BJ (cell line): ENCODE measurements around the gene GRB10. TPM values are rescaled to one million over a fixed set of nuclear protein-coding genes. Genes with fewer than 3 reads are reported as not detected.

Source experiments
- CTCF ChIA-PET: fragments of 350-600 bp; formaldehyde crosslinking; extraction: SDS; loops from one replicate; lab custom pipeline; 2021; ENCODE audit warnings: antibody characterized with exemption, inconsistent platforms; lab: Yijun Ruan, JAX
- POLR2A ChIA-PET: fragments of 300-600 bp; sonication (Branson Sonifier 250); formaldehyde crosslinking; extraction: SDS; loops from one replicate; lab custom pipeline; 2021; ENCODE audit warnings: antibody characterized with exemption; lab: Charles Lee
- DNase-seq: peaks from one replicate; pipeline ENCODE4 v3.0.0-alpha.2; 2011; ENCODE audit warnings: low read depth
- H3K27me3 ChIP-seq: 2 replicates; pipeline ENCODE4 v1.6.0; 2011; ENCODE audit warnings: low read length; ENCODE audit not compliant: control insufficient read depth, insufficient read depth
- H3K36me3 ChIP-seq: 2 replicates; pipeline ENCODE4 v1.5.1; 2011; ENCODE audit warnings: low read length; ENCODE audit not compliant: control insufficient read depth, insufficient read depth
- H3K4me3 ChIP-seq: 2 replicates; pipeline ENCODE4 v1.5.1; 2011; ENCODE audit warnings: low read depth, mild to moderate bottlenecking, control low read depth, low read length
- CTCF ChIP-seq: IDR thresholded peaks from 2 replicates; pipeline ENCODE4 v1.5.1; 2011; ENCODE audit warnings: low read depth, mild to moderate bottlenecking, control low read depth, inconsistent platforms, low read length, moderate library complexity; ENCODE audit not compliant: insufficient read depth
- polyA plus RNA-seq: library from polyadenylated mRNA; depleted of rRNA; stranded (reverse); fragments of >200 nt; gene quantifications from 2 replicates; pipeline ENCODE4 v1.2.3, GENCODE V29; 2011

Gene GRB10
- polyA plus RNA-seq, 1 experiment: 8.5 TPM

GRCh38 chr7:50676740-50677637 is 105.7 kb downstream of the GRB10 start:
- ChIA-PET POLR2A (no interaction called here), CTCF (interaction anchor here (0.8 to 7.8 kb wide), 6 partner anchors 16 to 486 kb away, joined by 3 to 89 read pairs (median 4); no protein-coding TSS in a partner anchor)
- DNase-seq: no peak
- TF ChIP-seq CTCF: no peak
- Histone ChIP-seq H3K36me3 (peaks cover 11% of the 10 kb centered on the region), H3K27me3 (no peaks in the 10 kb centered on the region), H3K4me3 (no peak overlapping the region)

GRCh38 chr7:50676079-50676478 is 106.6 kb downstream of the GRB10 start:
- POLR2A ChIA-PET: no interaction called here
- TF ChIP-seq CTCF: no peak

GRCh38 chr7:50674896-50675835 is 107.5 kb downstream of the GRB10 start:
- TF ChIP-seq CTCF: no peak
- Histone ChIP-seq H3K27me3 (no peaks in the 10 kb centered on the region), H3K36me3 (peaks cover 13% of the 10 kb centered on the region), H3K4me3 (no peak overlapping the region)
- POLR2A ChIA-PET: no interaction called here
- CTCF ChIA-PET: interaction anchor here (1.0 to 7.8 kb wide), 3 partner anchors 14 to 207 kb away, joined by 4 to 89 read pairs (median 4); no protein-coding TSS in a partner anchor
- DNase-seq: no peak

More at GRCh38 chr7:50676079-50676478, 106.6 kb downstream of the GRB10 start:
- CTCF ChIA-PET: interaction anchor here (0.8 to 7.8 kb wide), 4 partner anchors 15 to 485 kb away, joined by 3 to 89 read pairs (median 4); no protein-coding TSS in a partner anchor
- peaks cover 12% of the 10 kb centered on the region for H3K36me3 ChIP-seq
- H3K27me3 ChIP-seq: no peaks in the 10 kb centered on the region
- no peak overlapping the region for H3K4me3 ChIP-seq
- DNase-seq: no peak

GRCh38 chr7:50674299-50674698 is 108.4 kb downstream of the GRB10 start:
- Histone ChIP-seq H3K27me3 (no peaks in the 10 kb centered on the region), H3K4me3 (no peak overlapping the region), H3K36me3 (peaks cover 13% of the 10 kb centered on the region)
- no peak for TF ChIP-seq CTCF
- ChIA-PET CTCF (no interaction called here), POLR2A (no interaction called here)
- no peak for DNase-seq
